HG03175 (cell line): ENCODE results near the gene TMEM53.

Experiments used
- ATAC-seq: cut with Tn5 transposase; IDR thresholded peaks from one replicate; pipeline ENCODE4 v1.9.1; 2021; ENCODE audit warnings: mild to moderate bottlenecking, moderate library complexity; ENCODE audit not compliant: unreplicated experiment

TMEM53 gene

DNA sequence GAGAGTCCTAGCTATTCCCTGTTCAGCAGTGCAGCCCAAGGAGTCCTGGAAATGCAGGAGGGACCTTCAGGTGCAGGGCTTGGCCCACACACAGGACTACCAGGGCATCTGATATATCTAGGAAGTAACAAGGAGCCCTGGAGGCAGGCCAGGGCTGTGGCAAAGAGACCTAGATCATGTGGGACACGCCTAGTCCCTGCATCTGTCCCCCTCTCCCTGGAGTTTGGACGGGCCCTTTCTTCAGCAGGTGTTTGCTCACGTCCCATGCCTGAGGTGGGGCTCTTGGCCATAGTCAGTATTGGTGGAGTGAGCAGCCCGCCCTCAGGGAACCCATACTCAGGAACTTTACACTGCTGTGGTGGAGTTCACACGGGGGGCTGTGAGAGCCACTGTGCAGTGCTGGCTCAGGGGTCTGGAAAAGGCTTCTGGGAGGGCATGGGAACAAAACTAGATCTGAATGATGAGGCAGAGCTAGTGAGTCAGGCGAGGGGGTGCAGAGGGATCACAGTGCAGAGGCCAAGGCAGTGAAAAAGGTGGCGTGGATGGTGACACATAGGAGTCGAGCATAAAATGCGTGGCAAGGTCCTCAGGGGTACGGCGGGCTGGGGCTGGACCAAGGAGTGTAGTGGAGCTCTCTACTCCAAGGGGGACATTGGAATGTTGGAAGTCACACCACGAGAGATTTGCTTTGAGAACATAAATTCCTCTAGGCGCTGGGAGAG is 25.6 kb downstream of the TMEM53 start:
- ATAC-seq: no peak

DNA sequence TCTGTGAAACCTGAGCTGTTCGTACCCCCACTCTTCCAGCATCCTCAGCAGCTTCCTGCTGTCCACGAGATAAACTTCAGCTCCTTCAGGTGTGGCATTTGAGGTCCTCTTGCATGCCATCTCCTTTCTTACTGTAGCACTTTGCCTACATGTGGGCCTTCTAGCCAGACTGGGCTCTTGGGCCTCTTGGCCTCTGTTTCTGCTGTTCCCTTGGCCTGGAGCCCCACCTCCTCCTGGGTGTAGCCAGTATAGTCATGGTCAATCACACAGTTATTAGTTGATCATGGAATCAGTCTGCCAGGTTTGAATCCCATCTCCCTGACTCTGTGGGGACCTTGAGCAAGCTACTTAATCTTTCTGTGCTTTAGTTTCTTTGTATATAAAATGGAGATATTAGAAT is 26.4 kb downstream of the TMEM53 start:
- no peak for ATAC-seq

DNA sequence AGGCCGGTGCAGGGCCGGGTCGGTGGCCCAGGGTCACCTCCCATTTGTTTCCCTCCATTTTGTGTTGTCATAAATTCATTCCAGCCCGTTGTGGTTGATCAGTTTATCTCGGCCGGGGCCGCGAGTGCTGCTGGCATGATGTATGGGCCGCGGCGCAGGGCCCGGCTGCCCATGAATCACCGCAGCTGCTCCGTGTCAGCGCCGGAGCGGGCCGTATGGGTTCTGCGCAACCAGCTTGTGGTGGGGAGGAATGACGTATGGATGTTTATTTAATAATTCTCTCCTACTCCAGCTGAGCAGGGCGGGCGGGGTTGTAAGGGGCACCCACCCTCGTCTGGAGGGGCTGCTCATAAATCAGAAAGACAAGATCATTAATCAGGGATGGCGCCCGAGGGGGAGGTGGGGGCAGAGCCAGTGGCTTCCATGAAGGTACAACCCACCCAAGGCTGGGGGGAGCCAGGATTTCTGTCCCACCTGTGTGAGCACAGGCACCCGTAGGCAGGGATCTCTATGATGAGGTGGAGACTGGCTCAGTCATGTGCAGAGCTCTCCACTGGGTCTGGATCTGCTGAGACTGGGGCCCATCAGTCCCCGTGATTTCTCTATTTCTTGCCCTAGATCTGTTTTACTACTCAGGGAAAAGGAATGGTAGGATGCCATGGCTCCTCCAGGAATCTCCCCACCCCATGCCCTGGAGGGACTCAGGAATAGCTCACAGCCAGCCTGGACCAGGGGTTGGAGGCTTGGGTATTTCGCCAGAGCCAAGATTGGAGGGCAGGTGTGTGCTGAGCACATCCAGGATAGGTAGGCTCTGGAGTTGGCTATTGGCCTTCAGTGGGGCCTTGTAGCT is 27.8 kb downstream of the TMEM53 start:
- ATAC-seq: no peak

- ATAC-seq: no peak
Measured at GRCh38 chr1:44645476-44646244, 28.6 kb downstream of the TMEM53 start.

GRCh38 chr1:44644806-44645205 is 29.5 kb downstream of the TMEM53 start:
- ATAC-seq: no peak

DNA sequence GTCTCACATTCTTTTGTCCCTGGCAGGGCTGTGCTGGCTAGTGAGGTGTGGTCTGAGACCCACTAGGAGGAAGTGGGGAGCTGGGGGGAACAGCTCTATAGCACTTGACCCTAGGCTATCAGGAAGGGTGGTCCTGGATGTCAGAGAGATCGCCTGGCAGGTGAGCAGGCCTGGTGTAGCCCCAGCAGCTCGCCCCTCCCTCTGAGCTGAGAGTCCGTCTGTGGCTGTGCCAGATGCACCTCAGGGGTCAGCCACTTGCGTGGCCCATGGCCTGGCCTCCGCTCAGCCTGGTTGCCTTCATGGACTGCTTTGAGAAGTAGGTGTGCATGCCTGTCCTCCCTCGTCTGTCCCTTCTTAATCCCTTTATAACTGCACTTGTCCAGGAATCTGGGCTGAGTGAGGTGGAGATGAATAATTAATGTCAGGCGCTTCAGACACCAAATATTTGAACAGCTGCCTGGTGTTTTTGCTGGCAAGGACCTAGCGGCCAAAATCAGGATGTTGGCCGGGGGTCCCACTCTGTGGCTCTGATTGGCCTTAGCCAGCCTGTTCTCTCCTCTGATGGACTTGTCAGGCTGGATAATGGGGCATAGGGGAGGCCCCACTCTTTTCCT is 30.5 kb downstream of the TMEM53 start:
- ATAC-seq: no peak

GRCh38 chr1:44642925-44643324 is 31.4 kb downstream of the TMEM53 start:
- ATAC-seq: no peak

GRCh38 chr1:44642255-44642654 is 32.0 kb downstream of the TMEM53 start:
- no peak for ATAC-seq

DNA sequence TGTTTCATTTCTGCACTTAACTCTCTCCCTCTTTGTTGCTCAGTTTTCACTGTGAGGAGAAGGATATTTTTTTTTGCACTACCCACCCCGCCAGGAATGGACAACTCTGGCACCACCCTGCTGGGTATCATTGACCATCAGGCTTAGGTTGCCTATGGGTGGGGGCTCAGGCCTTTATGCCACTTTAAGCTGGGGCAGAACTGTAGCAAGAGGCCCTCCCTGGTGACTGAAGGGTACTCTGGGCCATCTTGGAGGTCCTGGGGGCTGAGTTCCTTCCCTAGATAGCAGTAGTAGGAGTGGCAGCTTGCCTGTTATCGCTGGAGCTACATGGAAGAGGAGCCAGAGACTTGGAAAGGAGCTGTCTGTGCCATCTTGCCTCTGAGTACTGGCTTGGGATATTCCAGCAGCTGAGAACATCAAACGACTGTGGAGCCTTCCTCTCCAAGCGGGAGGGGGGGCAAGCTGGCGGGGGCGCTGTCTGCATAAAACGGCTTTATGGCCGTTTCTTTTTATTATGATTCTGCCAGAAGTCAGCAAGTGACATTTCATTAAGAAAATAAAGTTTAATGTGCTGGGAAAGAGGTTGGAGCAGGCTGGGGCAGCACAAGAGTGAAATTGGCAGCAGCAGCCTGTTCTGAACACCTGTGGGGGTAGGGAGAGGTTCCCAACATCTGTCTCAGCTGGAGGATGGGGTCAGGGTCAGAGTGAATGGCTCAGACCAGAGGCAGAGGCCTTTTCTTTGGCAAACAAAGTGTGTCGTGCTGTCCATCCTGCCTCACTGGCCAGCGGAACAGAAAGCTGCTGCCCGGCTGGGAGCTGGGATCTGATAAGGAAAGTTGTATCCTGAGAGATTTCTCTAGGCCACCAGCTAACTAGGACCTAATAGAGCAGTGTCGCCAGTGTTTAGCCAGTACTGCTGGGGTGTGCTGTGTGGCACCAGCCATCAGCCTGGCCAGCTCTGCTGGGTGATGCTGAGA is 32.9 kb downstream of the TMEM53 start:
- no peak for ATAC-seq

DNA sequence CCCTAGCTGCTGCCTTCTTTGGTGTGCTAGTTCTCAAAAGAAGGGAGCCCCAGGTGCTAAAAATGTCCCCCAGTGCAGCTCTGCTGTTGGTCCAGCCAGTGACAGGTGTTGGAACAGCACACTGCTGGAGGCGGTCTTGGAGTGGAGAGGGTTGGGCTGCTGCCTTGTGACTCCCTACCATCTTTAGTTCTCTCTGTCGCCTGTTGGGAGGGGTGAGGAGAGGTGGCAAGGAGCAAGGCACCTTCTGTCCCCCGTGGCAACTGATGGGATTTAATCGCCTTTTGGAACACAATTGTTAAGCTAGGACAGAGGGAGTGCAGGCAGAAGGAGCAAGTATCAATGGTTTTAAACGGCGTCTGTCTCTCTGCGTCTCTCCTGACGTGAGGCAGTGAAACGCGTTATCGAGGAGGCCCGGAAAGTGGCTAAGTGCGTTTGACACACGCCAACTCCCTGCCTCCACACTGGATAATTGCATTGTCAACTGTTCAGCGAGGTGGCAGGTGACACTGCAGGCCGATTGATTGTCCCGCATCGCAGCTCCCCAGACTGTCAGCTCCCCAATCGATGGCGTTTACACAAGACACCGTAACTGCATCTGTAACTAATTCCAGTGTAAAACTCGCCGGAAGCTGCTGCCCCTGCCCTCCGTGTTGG is 34.0 kb downstream of the TMEM53 start:
- ATAC-seq: no peak

GRCh38 chr1:44637702-44638411 is 36.4 kb downstream of the TMEM53 start:
- ATAC-seq: no peak

DNA sequence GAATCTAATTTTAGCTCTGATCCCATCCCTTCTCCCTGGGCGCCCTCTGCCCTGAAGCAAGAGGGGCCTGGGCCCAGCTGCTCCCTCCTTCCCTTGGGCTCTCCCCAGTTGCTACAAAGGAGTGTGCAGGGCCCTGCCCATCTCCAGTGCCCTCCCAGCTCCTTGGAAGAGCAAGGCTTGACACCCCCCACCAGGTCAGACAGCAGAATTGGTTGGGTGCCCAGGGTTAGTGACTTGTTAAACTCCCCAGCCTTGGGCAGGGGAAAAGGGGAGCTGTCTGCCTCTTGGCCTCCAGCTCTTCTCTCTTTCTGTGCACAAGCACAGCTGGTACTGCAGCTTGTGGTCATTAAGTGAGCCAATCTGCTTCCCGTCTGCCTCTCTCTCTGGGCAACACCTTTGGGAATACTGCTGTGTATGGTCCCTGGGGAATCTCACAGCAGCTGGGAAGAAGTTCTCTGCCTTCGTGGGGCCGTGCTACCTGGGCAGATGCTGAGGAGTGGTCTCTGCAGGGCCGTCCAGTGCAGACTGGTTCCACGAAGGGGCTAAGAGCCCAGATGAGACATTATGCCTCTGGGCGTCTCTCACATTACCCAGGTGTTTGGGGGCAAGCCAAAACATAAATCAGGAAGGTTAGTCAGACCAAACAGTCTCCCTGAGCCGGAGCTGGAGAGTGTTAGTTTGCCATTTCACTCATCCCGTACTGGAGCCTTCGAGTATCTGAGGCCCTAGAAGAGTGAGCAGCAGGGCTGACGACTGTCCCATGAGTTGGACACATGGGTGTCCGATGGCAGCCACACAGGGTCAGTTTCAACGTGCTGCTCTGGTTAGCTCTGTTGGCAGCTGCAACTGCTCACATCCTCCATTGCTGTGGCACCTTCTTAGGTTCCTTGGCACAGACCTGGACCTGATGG is 37.3 kb downstream of the TMEM53 start:
- ATAC-seq: no peak

GRCh38 chr1:44636083-44636687 is 38.1 kb downstream of the TMEM53 start:
- no peak for ATAC-seq

DNA sequence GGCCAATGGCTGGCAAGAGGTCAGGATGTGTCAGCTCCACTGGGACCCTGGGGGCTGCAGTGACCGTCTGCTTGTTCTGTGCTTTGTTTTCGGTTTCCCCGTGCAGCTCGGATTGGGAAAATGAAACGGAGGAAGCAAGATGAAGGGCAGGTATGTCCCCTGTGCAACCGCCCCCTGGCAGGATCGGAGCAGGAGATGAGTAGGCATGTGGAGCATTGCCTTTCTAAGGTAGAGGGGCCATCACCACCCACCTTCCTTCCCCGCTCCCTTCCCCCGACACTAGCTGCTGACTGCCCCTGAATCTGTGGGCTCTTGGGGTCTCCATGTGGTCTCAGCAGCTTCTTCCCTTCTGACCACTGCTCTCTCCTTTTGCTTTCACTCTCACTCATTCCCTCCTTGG is 38.8 kb downstream of the TMEM53 start:
- ATAC-seq: no peak

DNA sequence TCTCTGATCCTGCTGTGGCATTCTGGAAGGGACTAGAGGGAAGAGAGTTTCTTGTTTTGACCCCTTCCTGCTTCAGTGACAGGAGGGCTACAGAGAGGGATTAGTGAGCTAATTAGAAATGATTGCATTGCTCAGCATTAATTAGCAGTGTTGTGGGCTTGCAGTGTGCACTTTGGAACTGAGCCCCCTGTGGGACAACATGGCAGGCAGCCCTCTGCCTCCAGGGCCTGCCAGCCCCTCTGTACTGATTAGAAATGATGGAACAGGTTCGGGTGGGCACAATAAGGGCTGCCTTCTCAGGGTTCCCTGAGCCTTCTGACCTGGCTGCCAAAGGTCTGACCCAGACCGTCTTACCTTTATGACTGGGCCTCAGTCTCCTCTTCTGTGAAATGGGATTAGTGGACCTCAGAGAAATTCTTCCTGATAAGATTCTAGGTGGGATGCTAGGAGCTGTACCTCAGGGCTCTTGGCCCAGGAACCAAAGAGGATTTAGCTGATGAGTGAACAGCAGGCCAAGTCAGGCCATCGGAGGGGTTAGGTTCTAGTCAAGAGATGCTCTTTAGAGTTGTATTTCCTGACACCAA is 39.6 kb downstream of the TMEM53 start:
- no peak for ATAC-seq

DNA sequence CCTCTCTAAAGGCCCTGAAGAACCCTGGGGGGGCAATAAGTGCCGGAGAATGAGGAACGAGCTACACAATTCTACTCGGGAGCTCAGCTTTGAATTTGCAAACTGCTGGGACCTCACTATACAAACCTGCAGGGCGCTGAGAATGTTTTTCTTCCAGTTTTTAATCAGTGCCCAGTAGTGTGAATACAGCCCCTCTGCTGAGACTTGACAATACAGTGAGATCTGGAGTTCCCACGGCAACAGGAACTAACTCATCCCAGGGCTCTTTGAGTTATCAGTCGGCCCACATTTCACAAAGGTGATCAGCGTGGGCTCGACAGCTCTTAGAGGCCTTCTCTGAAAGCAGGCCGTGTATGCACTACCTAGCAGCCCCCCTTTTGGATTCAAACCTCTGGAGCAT is 41.7 kb downstream of the TMEM53 start:
- no peak for ATAC-seq
